GM15510 (cell line): ENCODE data around the gene PDCD4.

Experiments used
- POLR2A ChIP-seq: IDR thresholded peaks from 3 replicates; pipeline ENCODE4 v1.6.1; 2011; ENCODE audit warnings: borderline replicate concordance; ENCODE audit not compliant: insufficient read length; ENCODE audit errors: extremely low read depth

The PDCD4 gene

GRCh38 chr10:110837418-110838171 lies 34.1 kb upstream of the PDCD4 start:
- TF ChIP-seq POLR2A, result no peak

GRCh38 chr10:110840225-110840922 lies 31.4 kb upstream of the PDCD4 start:
- no peak for TF ChIP-seq POLR2A

GRCh38 chr10:110840923-110841428 lies 30.8 kb upstream of the PDCD4 start:
- no peak for TF ChIP-seq POLR2A

GRCh38 chr10:110841767-110842267 lies 29.9 kb upstream of the PDCD4 start:
- peak; percentile 42 for TF ChIP-seq POLR2A

GRCh38 chr10:110842326-110842904 lies 29.3 kb upstream of the PDCD4 start:
- TF ChIP-seq POLR2A, result no peak

- TF ChIP-seq POLR2A, result peak; percentile 41
These were observed 28.7 kb upstream of the PDCD4 start for GRCh38 chr10:110843031-110843430.

GRCh38 chr10:110843796-110844616 lies 27.7 kb upstream of the PDCD4 start:
- TF ChIP-seq POLR2A, result no peak

- TF ChIP-seq POLR2A, result no peak
These were observed 27.2 kb upstream of the PDCD4 start for GRCh38 chr10:110844617-110844881.

GRCh38 chr10:110845192-110845755 lies 26.5 kb upstream of the PDCD4 start:
- TF ChIP-seq POLR2A, result no peak

GRCh38 chr10:110845756-110846620 lies 25.7 kb upstream of the PDCD4 start:
- TF ChIP-seq POLR2A, result no peak

- TF ChIP-seq POLR2A, result no peak
These were observed 24.4 kb upstream of the PDCD4 start for GRCh38 chr10:110847374-110847773.

GRCh38 chr10:110848106-110848505 lies 23.6 kb upstream of the PDCD4 start:
- no peak for TF ChIP-seq POLR2A

GRCh38 chr10:110850099-110850498 lies 21.6 kb upstream of the PDCD4 start:
- TF ChIP-seq POLR2A, result no peak

- TF ChIP-seq POLR2A, result no peak
These were observed 20.6 kb upstream of the PDCD4 start for GRCh38 chr10:110851020-110851612.
